H1 (cell line): ENCODE results near the gene IL9. TPM values are rescaled to one million over a fixed set of nuclear protein-coding genes. Genes with fewer than 3 reads are reported as not detected.

ENCODE experiments used
- CTCF ChIA-PET: fragments of 300-600 bp; sonication (Branson Sonifier 250); formaldehyde crosslinking; loops from one replicate; lab custom pipeline; 2021; ENCODE audit not compliant: partially characterized antibody; lab: Charles Lee
- POLR2A ChIA-PET: fragments of 300-600 bp; sonication (Branson Sonifier 250); formaldehyde crosslinking; loops from one replicate; lab custom pipeline; 2021; ENCODE audit warnings: inconsistent platforms; ENCODE audit not compliant: partially characterized antibody; lab: Charles Lee
- DNase-seq, 2 experiments: peaks; one replicate each; pipeline versions ENCODE4 v3.0.0 to v3.0.0-alpha.2; 2010 to 2022; ENCODE audit warnings: low spot score in 2 of 2, low read depth in 1 of 2, mixed read lengths in 1 of 2
- FAIRE-seq: peaks from 2 replicates; lab custom pipeline; 2011; peaks lifted over from hg19 to GRCh38; lab: Jason Lieb, UNC
- H2AFZ ChIP-seq: 2 replicates; pipeline ENCODE4 v1.8.1; 2012; ENCODE audit warnings: low read length, inconsistent platforms
- H2AK5ac ChIP-seq: 2 replicates; pipeline ENCODE4 v1.6.1; 2013; ENCODE audit warnings: low read depth, low read length
- H2BK120ac ChIP-seq: replicated peaks from 2 replicates; pipeline ENCODE3; 2013; ENCODE audit warnings: low read depth, low read length, inconsistent platforms
- H2BK12ac ChIP-seq: 2 replicates; pipeline ENCODE4 v1.6.1; 2013; ENCODE audit warnings: low read depth, low read length
- H2BK15ac ChIP-seq: 2 replicates; pipeline ENCODE4 v1.6.1; 2013; ENCODE audit warnings: low read length
- H2BK20ac ChIP-seq: 2 replicates; pipeline ENCODE4 v1.6.1; 2013; ENCODE audit warnings: low read length
- H2BK5ac ChIP-seq: 2 replicates; pipeline ENCODE4 v1.6.1; 2013; ENCODE audit warnings: low read depth, low read length
- H3K14ac ChIP-seq: 2 replicates; pipeline ENCODE4 v1.6.1; 2013; ENCODE audit warnings: inconsistent platforms; ENCODE audit not compliant: insufficient read length
- H3K18ac ChIP-seq: 2 replicates; pipeline ENCODE4 v1.6.1; 2013; ENCODE audit warnings: low read length; ENCODE audit errors: extremely low read depth
- H3K23ac ChIP-seq: 2 replicates; pipeline ENCODE4 v1.6.1; 2013; ENCODE audit warnings: inconsistent platforms; ENCODE audit not compliant: insufficient read length
- H3K23me2 ChIP-seq: 2 replicates; pipeline ENCODE4 v1.6.1; 2013; ENCODE audit warnings: low read depth, low read length
- H3K27ac ChIP-seq: 2 replicates; pipeline ENCODE4 v1.6.1; 2011; ENCODE audit warnings: low read depth, low read length, inconsistent platforms
- H3K27me3 ChIP-seq, 4 experiments: replicated peaks in 1 of 4; 1 replicate in 1 of 4; 2 replicates in 3 of 4; pipeline versions ENCODE4 v1.6.1 to v1.8.1; 2011 to 2013; ENCODE audit warnings: low read length in 3 of 4, mild to moderate bottlenecking in 3 of 4, inconsistent platforms in 2 of 4, mixed read lengths in 2 of 4, moderate library complexity in 1 of 4; ENCODE audit not compliant: control insufficient read depth in 3 of 4, insufficient read depth in 3 of 4; ENCODE audit errors: extremely low read depth in 1 of 4
- H3K36me3 ChIP-seq, 4 experiments: 2 replicates each; pipeline versions ENCODE4 v1.6.1 to v1.8.1; 2011 to 2013; ENCODE audit warnings: mild to moderate bottlenecking in 4 of 4, low read length in 3 of 4, moderate library complexity in 2 of 4, control low read depth in 1 of 4, inconsistent platforms in 1 of 4; ENCODE audit not compliant: insufficient read depth in 4 of 4, control insufficient read depth in 2 of 4
- H3K4ac ChIP-seq: replicated peaks from 2 replicates; pipeline ENCODE3; 2013; ENCODE audit warnings: low read length, low read depth, mixed read lengths, inconsistent platforms; ENCODE audit not compliant: insufficient read length
- H3K4me1 ChIP-seq, 4 experiments: replicated peaks in 1 of 4; 1 replicate in 1 of 4; 2 replicates in 3 of 4; pipeline versions ENCODE4 v1.6.1 to v1.8.1; 2011 to 2013; ENCODE audit warnings: low read length in 3 of 4, inconsistent platforms in 2 of 4, mixed read lengths in 1 of 4; ENCODE audit not compliant: insufficient read depth in 4 of 4, control insufficient read depth in 3 of 4
- H3K4me2 ChIP-seq, 2 experiments: 2 replicates each; pipeline versions ENCODE4 v1.6.1 to v1.8.1; 2011 to 2013; ENCODE audit warnings: low read depth in 2 of 2, low read length in 2 of 2, control low read depth in 1 of 2, inconsistent platforms in 1 of 2, mild to moderate bottlenecking in 1 of 2; ENCODE audit not compliant: insufficient read depth in 1 of 2
- H3K4me3 ChIP-seq, 4 experiments: fragments of 200-600, 300-600 bp in 1 of 4; sonication (generic), shearing (Covaris generic), sonication (Bioruptor Twin) in 1 of 4; 2 replicates each; pipeline versions ENCODE4 v1.5.1 to v1.8.1; 2011 to 2016; ENCODE audit warnings: low read length in 4 of 4, low read depth in 3 of 4, control low read depth in 2 of 4, inconsistent platforms in 2 of 4, mild to moderate bottlenecking in 2 of 4, mixed read lengths in 1 of 4, moderate library complexity in 1 of 4; ENCODE audit not compliant: insufficient read depth in 2 of 4; ENCODE audit errors: extremely low read depth in 1 of 4
- H3K56ac ChIP-seq: replicated peaks from 2 replicates; pipeline ENCODE3; 2013; ENCODE audit warnings: low read depth, mild to moderate bottlenecking, mixed read lengths, low read length, inconsistent platforms; ENCODE audit not compliant: insufficient read length
- H3K79me1 ChIP-seq: 2 replicates; pipeline ENCODE4 v1.6.1; 2013; ENCODE audit warnings: low read depth, low read length, control low read depth
- H3K79me2 ChIP-seq, 2 experiments: 2 replicates each; pipeline versions ENCODE4 v1.6.1 to v1.8.1; 2012 to 2013; ENCODE audit warnings: low read length in 2 of 2, mild to moderate bottlenecking in 2 of 2, inconsistent platforms in 1 of 2; ENCODE audit not compliant: insufficient read depth in 2 of 2, control insufficient read depth in 1 of 2
- H3K9ac ChIP-seq, 4 experiments: replicated peaks in 1 of 4; 1 replicate in 1 of 4; 2 replicates in 3 of 4; pipeline versions ENCODE4 v1.6.1 to v1.8.1; 2011 to 2013; ENCODE audit warnings: low read depth in 3 of 4, low read length in 3 of 4, control low read depth in 2 of 4, mild to moderate bottlenecking in 2 of 4, moderate library complexity in 2 of 4, inconsistent platforms in 1 of 4; ENCODE audit errors: extremely low read depth in 1 of 4
- H3K9me3 ChIP-seq, 2 experiments: 2 replicates each; pipeline versions ENCODE4 v1.6.1 to v1.8.1; 2012 to 2013; ENCODE audit warnings: mild to moderate bottlenecking in 2 of 2, moderate library complexity in 2 of 2, control low read depth in 1 of 2, inconsistent platforms in 1 of 2, low read depth in 1 of 2, low read length in 1 of 2, mixed read lengths in 1 of 2; ENCODE audit not compliant: insufficient read depth in 2 of 2
- H4K20me1 ChIP-seq, 2 experiments: replicated peaks in 1 of 2; 2 replicates each; pipeline versions ENCODE3 to v1.8.1; 2011 to 2013; ENCODE audit warnings: inconsistent platforms in 2 of 2, low read length in 2 of 2, mild to moderate bottlenecking in 1 of 2; ENCODE audit not compliant: insufficient read depth in 2 of 2, control insufficient read depth in 1 of 2
- H4K5ac ChIP-seq: 2 replicates; pipeline ENCODE4 v1.6.1; 2013; ENCODE audit warnings: low read length, low read depth, mixed read lengths, inconsistent platforms; ENCODE audit not compliant: insufficient read length
- H4K8ac ChIP-seq: 2 replicates; pipeline ENCODE4 v1.8.0; 2013; ENCODE audit warnings: mild to moderate bottlenecking, moderate library complexity, low read length, inconsistent platforms; ENCODE audit not compliant: insufficient read depth; ENCODE audit errors: extremely low read depth
- H4K91ac ChIP-seq: replicated peaks from 2 replicates; pipeline ENCODE3; 2013; ENCODE audit warnings: low read length, mixed read lengths, inconsistent platforms; ENCODE audit not compliant: insufficient read length
- BRCA1 ChIP-seq: IDR thresholded peaks from 2 replicates; pipeline ENCODE4 v1.6.1; 2012; ENCODE audit warnings: low read depth, low read length, improper control_type of control experiment
- CEBPB ChIP-seq: IDR thresholded peaks from 2 replicates; pipeline ENCODE4 v1.6.1; 2012; ENCODE audit warnings: low read depth, low read length
- HDAC2 ChIP-seq, 2 experiments: fragments of 300-600 bp in 1 of 2; sonication (generic) in 1 of 2; IDR thresholded peaks; 2 replicates each; pipeline ENCODE4 v1.6.1; 2011 to 2012; ENCODE audit warnings: low read depth in 2 of 2, low read length in 2 of 2, mild to moderate bottlenecking in 2 of 2, moderate library complexity in 2 of 2, borderline replicate concordance in 1 of 2, inconsistent platforms in 1 of 2
- NRF1 ChIP-seq: IDR thresholded peaks from 2 replicates; pipeline ENCODE4 v1.6.1; 2011; ENCODE audit warnings: mild to moderate bottlenecking, low read depth, low read length, improper control_type of control experiment
- POU5F1 ChIP-seq: IDR thresholded peaks from 2 replicates; pipeline ENCODE4 v1.6.1; 2011; ENCODE audit warnings: low read depth, mild to moderate bottlenecking, low read length, moderate library complexity
- RFX5 ChIP-seq: IDR thresholded peaks from 2 replicates; pipeline ENCODE4 v1.6.1; 2011; ENCODE audit warnings: low read depth, low read length, improper control_type of control experiment, borderline replicate concordance
- RNF2 ChIP-seq: fragments of 200-900, 300-1000 bp; sonication (generic); IDR thresholded peaks from 2 replicates; pipeline ENCODE4 v1.7.1; 2016; ENCODE audit warnings: borderline replicate concordance, low read depth, mild to moderate bottlenecking, antibody characterized with exemption, low read length; ENCODE audit not compliant: poor library complexity, severe bottlenecking; ENCODE audit errors: missing control alignments
- SP1 ChIP-seq: IDR thresholded peaks from 2 replicates; pipeline ENCODE4 v1.6.1; 2011; ENCODE audit warnings: low read depth, low read length
- SP4 ChIP-seq: IDR thresholded peaks from 2 replicates; pipeline ENCODE4 v1.6.1; 2012; ENCODE audit warnings: low read length, inconsistent platforms
- SRF ChIP-seq: IDR thresholded peaks from 2 replicates; pipeline ENCODE4 v1.6.1; 2011; ENCODE audit warnings: mild to moderate bottlenecking, low read depth, low read length, moderate library complexity
- TAF1 ChIP-seq: IDR thresholded peaks from 2 replicates; pipeline ENCODE4 v1.6.1; 2011; ENCODE audit warnings: mild to moderate bottlenecking, low read depth, low read length
- WGBS, 2 experiments: shearing (Covaris generic) in 1 of 2; methylation state at CpG; one replicate each; pipeline versions ENCODE4 v1.1.6 to v1.1.7; 2013 to 2015; ENCODE audit warnings: low lambda C conversion rate in 2 of 2, mixed read lengths in 2 of 2, inconsistent platforms in 1 of 2, low coverage in 1 of 2, missing lambda C conversion rate in 1 of 2; ENCODE audit not compliant: insufficient replicate concordance in 2 of 2, insufficient coverage in 1 of 2, insufficient read length in 1 of 2; ENCODE audit errors: extremely low coverage in 1 of 2, missing lambda C conversion rate in 1 of 2; 5-methylcytosine and 5-hydroxymethylcytosine counted together
- polyA plus RNA-seq, 7 experiments: library from polyadenylated mRNA; depleted of rRNA in 3 of 7; stranded (reverse) in 5 of 7; unstranded in 2 of 7; fragments of >200 nt in 5 of 7; fragments of 200-250 nt in 2 of 7; gene quantifications; 1 replicate in 5 of 7; 2 replicates in 1 of 7; 4 replicates in 1 of 7; pipeline versions ENCODE4 v1.2.1 to v1.2.3, GENCODE V29; 2011 to 2013; ENCODE audit warnings: missing spikeins in 2 of 7, mixed read lengths in 2 of 7
- total RNA-seq: library from RNA; stranded (reverse); fragmentation: NEBNext Ultra II Directional; extraction: Animal tissue kit (Norgen Biotek cat#: 25700); gene quantifications from 2 replicates; pipeline ENCODE4 v1.2.1, GENCODE V29; 2021
- TF ChIP-seq, protein P1 (sequence below): IDR thresholded peaks from 2 replicates; pipeline ENCODE4 v1.6.1; 2011; ENCODE audit warnings: low read length, improper control_type of control experiment

Gene IL9
- total and polyA plus RNA-seq, 2 of the 8 experiments (the other 6 are each of a cell fraction or from before 2014, with no cell fraction given) = not detected

DNA sequence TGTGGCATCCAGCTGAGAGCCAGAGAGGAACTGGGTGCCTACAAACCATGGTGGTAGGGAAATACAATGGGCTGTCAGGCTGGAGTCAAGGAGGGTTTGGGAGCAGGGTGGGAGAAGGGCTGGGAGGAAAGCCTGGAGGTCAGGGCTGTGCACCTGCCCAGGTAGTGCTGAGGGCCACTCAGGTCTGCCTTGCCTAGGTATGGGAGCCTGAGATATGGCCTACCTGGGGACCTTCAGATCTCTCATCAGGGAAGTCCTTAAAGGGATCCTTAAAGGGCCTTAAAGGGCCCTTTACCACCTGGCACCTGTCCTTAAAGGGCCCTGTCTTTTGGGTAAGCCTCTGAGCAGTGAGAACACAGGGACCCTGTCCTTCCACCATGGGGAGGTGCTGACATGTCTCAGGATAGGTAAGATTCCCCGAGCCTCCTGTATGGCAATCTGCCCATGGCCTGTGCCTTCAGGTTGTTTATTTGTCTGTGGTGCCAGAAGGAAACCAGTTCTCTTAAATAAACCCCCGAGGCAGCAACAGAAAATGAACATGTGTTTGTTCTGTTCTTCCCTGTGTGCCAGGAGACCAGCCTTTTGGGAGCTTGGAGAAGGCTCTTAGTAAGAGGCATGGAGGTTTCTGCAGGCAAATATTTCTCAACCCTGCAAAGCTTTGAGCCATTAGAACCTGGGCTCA is 37.9 kb downstream of the IL9 start:
- Histone ChIP-seq H2BK5ac (no peak overlapping the region), H2BK15ac (no peak overlapping the region), H3K23me2 (no peaks in the 10 kb centered on the region; the same call in 1 of the 2 replicates), H4K8ac (no peak overlapping the region), H3K79me2 (no peaks in the 10 kb centered on the region), H3K4me1 (no peaks in the 10 kb centered on the region), H3K36me3 (no peaks in the 10 kb centered on the region), H2AK5ac (no peak overlapping the region), H2AFZ (no peak overlapping the region), H2BK120ac (no peak overlapping the region), H3K4me2 (no peak overlapping the region), H4K91ac (no peak overlapping the region), H3K4ac (no peak overlapping the region), H3K9me3 (peaks cover 0 to 3% of the 10 kb centered on the region in 2 experiments; a peak in 1 of 4 replicates), H3K79me1 (no peaks in the 10 kb centered on the region), H3K27ac (no peak overlapping the region), H3K18ac (no peak overlapping the region), H4K5ac (no peak overlapping the region), H2BK12ac (no peak overlapping the region), H3K27me3 (no peaks in the 10 kb centered on the region), H3K56ac (no peak overlapping the region), H3K23ac (no peak overlapping the region), H3K14ac (no peak overlapping the region), H4K20me1 (no peaks in the 10 kb centered on the region), H3K9ac (no peak overlapping the region), H2BK20ac (no peak overlapping the region), H3K4me3 (no peak overlapping the region)
- FAIRE-seq (no peak), DNase-seq (no peak)
- CTCF ChIA-PET = interaction anchor here (1.0 to 3.4 kb wide), 4 partner anchors 23 to 34 kb away, joined by 3 to 8 read pairs (median 4); partner anchors contain the start of gene SLC25A48
- WGBS, 2 experiments = 92% methylated on average over 2 of the region's 2 CpGs; no CpG with 5 or more reads in 1 of the 2 experiments
- POLR2A ChIA-PET = no interaction called here
- TF ChIP-seq RFX5 = no peak
- TF ChIP-seq HDAC2 (IDR thresholded peaks at IDR 0.05; ENCODE audit: borderline replicate concordance in 1 of 2, low read depth in 2 of 2, low read length in 2 of 2) = no peak
- no peak for TF ChIP-seq NRF1
- no peak for TF ChIP-seq BRCA1
- no peak for TF ChIP-seq SRF
- TF ChIP-seq POU5F1 = no peak
- TF ChIP-seq SP1 = no peak
- TF ChIP-seq SP4 = no peak
- TF ChIP-seq CEBPB = no peak
- TF ChIP-seq, protein P1, sequence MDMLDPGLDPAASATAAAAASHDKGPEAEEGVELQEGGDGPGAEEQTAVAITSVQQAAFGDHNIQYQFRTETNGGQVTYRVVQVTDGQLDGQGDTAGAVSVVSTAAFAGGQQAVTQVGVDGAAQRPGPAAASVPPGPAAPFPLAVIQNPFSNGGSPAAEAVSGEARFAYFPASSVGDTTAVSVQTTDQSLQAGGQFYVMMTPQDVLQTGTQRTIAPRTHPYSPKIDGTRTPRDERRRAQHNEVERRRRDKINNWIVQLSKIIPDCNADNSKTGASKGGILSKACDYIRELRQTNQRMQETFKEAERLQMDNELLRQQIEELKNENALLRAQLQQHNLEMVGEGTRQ = no peak
- no peak for TF ChIP-seq RNF2
- no peak for TF ChIP-seq TAF1
